Stimulated activated CD4-positive, alpha-beta T cell treated with anti-CD3 and anti-CD28 coated beads, Interleukin-1b, Interleukin-23, amount 100 ng/mL, for 4 hours (primary cell): ENCODE measurements around the gene MB21D2.

Experiments used
- DNase-seq, 2 donors: peaks; one replicate each; pipeline ENCODE4 v3.0.0-alpha.2; 2020; ENCODE audit warnings: low read depth in 2 of 2

The MB21D2 gene

GRCh38 chr3:192890347-192891335 lies 27.0 kb downstream of the MB21D2 start:
- no peak for DNase-seq

DNA sequence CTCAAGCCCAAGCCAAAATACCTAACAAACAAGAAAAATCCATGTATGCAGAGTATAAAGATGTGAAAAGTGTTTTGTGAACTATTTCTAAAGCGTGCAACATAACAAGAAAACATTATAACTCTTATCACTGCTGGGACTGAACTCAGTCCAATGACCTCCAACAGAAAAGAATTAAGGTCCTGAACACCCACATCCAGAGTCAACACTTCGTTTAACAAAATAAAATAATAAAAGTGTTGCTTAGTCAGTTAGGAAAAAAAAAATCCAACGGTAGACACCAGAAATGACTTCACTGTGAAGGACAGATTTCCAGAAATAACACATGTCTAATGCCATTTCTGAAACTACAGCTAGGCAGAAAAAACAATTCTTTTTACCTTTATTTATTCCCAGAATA lies 28.0 kb downstream of the MB21D2 start:
- no peak for DNase-seq

GRCh38 chr3:192888190-192888589 lies 29.5 kb downstream of the MB21D2 start:
- no peak for DNase-seq

GRCh38 chr3:192887701-192888100 lies 30.0 kb downstream of the MB21D2 start:
- DNase-seq = no peak

DNA sequence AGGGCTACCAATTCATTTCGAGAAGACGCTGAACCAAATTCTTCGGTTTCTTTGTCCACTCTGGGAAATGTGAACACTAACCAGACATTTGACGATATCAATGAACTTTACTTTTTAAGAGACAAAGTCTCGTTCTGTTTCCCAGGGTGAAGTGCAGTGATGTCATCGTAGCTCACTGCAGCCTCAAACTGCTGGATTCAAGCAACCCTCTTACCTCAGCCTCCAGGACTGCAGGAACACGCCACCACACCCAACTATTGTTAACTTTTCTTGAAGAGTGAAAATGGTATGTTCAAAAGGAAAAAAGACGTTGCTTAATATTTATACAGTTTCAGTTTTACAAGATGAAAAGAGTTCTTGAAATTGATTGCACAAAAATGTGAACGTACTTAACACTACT lies 30.6 kb downstream of the MB21D2 start:
- no peak for DNase-seq

GRCh38 chr3:192884777-192885773 lies 32.6 kb downstream of the MB21D2 start:
- no peak for DNase-seq

DNA sequence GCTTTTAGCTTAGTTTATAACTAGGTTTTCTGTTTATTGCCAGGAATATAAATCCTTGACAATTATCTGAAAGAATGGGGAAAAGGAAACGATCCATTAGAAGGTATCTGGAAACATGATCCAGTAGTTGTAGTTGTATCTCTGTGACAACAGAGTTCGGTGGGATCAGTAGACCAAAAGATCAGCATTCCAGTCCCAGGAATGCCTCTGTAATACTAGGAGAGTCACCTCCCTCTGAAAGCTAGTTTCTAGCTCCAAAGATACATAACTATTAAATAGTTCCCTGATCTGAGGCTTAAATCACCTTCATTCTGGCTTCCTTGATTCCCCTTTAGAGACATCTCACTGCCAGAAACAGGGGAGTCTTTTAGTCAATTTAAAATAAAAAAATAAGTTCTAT lies 34.1 kb downstream of the MB21D2 start:
- no peak for DNase-seq

- DNase-seq = no peak
Measured at GRCh38 chr3:192881159-192881786, 36.4 kb downstream of the MB21D2 start.

- no peak for DNase-seq
Measured at GRCh38 chr3:192880313-192880712, 37.3 kb downstream of the MB21D2 start.

GRCh38 chr3:192879346-192880031 lies 38.2 kb downstream of the MB21D2 start:
- DNase-seq = no peak

GRCh38 chr3:192875971-192876565 lies 41.6 kb downstream of the MB21D2 start:
- no peak for DNase-seq

- DNase-seq = no peak
Measured at GRCh38 chr3:192870822-192871221, 46.8 kb downstream of the MB21D2 start.

DNA sequence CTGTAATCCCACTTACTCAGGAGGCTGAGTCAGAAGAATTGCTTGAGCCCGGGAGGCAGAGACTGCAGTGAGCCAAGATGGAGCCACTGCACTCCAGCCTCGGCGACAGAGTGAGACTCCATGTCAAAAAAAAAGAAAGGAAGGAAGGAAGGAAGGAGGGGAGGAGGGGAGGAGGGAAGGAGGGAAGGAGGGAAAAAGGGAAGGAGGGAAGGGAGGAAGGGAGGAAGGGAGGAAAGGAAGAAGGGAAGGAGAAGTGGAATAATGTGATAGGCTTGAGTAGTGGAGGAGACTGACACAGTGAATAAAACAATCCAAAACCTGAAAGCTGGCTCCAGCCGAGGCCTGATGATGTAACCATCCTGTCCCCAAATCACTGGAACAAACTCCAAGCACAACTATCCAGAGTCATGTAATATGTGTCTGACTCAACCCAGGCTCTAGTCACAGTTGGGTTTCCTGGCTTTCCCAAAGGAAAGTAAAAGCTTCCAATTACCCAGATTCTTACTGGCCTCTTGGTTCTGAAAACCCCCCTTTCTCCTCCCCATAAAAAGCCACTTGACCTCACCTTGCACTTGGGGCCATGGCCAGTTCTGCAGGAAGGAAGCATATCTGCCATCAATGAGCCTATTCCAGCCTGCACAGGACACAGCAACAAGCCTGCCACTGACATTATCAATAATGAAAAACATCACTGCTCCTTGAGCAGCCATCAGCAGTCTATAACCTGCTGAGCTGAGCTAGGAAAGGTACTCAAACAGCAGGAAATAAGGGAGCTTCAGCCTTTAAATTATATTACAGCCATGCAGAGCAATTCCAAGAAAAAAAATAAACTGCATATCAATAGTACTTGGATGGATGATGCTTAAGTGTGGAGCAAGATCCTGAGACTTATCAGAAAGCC lies 48.3 kb downstream of the MB21D2 start:
- DNase-seq = no peak

DNA sequence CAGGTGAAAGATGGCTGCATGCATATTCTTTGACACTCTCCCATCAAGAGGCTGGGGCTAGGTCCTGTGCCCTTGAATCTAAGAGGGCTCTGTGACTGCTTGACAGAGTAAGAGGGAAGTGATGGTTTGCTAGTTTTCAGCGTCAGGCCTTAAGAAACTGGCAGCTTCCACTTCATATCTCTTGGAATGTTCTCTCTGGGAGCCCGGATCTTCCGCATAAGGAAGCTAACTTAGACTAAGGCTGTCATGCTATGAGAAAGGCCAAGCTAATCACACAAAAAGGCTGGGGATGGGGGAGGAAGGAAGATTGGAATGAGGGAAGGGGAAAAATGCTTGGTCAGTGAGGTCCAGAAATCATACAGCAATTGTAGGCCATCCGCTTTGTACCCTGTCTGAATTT lies 50.0 kb downstream of the MB21D2 start:
- DNase-seq = no peak

- no peak for DNase-seq
Measured at GRCh38 chr3:192866804-192867203, 50.9 kb downstream of the MB21D2 start.

DNA sequence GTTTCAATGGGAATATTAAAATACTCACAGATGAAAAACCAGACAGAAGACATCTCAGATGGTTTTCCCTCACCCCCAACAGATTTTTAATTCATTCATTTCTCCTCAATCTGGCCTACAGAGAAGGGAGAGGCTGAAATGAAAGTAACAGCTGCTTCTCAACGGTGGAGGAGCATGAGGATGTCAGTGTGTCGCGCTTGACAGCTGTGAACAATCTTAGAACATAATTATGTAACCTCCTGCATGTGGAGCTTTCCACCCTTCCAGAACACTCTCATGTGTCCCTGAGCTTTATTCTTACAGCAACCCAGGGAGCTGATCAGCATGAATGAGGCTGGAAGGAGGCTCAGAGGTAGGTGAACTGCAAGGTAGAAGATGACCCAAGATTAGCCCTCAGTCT lies 52.7 kb downstream of the MB21D2 start:
- DNase-seq = no peak

DNA sequence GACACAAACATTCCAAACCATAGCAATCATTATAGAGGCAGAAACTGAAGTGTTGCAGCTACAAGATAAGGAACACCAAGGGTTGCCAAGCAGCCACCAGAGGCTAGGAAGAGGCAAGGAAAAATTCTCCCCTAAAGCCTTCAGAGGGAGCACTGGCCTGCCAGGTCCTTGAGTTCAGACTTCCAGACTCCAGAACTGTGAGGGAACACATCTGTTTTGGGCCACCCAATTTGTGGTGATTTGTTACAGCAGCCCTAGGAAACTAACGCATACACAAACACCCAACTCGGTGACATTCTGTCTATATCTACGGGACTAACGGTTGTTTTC lies 54.6 kb downstream of the MB21D2 start:
- DNase-seq = no peak

DNA sequence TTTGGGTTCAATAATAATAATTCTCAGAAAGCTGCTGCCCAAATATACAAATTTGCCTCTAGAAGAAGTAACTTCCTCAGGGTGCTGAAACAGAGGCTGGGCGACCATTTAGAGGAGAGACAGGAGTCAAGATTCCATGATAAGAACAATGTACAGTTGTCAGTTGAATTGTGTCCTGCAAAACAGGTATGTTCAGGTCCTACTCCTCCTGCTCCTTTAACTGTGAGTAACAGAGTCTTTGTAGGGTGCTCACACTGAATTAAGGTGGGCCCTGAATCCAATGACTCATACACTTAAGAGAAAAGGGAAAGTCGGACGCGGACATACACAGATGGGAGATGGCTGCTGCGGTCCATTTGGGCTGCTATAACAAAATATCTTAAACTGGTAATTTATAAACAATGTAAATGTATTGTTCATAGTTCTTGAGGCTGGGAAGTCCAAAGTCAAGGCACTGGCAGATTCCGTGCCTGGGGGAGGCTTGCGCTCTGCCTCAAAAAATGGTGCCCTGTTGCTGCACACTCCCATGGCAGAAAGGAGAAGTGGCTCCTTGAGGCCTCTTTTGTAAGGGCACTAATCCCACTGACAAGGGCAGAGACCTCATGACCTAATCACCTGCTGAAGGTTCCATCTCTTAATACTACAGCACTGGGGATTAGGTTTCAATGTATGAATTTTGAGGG lies 55.1 kb downstream of the MB21D2 start:
- no peak for DNase-seq

DNA sequence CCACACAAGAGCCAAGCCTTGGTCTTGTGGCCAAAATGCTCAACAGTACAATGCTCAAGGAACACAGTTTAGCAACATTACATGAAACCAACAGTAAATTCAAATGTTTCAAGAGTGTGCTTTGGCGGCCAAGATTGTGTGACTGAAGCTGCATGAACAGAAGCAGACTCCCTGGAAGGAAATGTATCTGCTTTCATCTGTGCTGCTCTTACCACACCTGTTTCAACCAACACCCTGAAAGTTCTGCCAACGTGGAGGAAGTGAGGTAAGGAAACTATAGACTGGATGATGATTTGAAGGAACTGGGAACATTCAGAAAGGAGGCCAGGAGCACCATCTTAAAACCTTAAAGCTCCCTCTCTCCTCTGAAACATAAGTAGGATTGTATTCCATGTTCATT lies 55.7 kb downstream of the MB21D2 start:
- no peak for DNase-seq
